ENCODE measurements around the gene PRDM16. TPM values are rescaled to one million over a fixed set of nuclear protein-coding genes. Genes with fewer than 3 reads are reported as not detected.
A peak's percentile ranks its signal among the peaks of the same experiment; 100 is the strongest.

PRDM16 gene
- polyA plus RNA-seq, 10 donors, result 0.47 to 1.5 (median 0.92) TPM

DNA sequence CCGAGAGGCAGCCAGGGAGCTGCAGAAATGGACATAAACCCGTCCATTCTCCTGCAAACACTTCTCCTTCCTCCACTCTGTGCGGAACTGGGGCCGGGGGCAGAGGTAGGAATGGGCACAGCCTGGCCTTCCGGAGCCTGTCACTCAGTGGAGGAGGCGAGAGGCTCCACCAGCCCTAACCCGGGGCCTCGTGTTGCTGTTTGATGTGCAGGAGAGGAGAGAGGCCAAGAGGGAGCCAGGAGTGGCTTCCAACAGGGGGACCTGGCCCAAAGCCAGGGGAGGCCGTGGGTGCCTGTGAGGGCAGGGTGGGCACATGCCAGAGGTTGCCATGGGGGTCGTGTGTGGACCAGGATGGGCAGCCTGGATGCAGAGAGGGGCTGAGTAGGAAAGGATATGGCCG lies 227.3 kb downstream of the PRDM16 start:
- no peak for DNase-seq

DNA sequence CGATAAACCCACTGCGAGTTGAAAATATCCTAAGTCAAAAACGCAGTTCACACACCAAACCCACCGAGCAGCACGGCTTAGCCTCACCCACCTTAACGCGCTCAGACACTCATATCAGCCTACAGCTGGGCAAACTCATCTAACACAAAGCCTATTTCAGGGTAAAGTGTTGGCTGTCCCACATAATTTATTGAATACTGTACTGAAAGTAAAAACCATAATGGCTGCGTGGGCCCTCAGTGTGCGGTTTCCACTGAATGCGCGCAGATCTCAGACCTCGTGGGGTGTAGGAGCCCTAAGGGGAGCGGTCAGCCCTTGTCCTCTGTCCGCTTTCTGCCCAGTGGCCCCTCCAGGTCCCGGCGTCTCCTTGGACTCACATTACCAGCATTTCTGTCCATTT lies 227.8 kb downstream of the PRDM16 start:
- no peak for DNase-seq

DNA sequence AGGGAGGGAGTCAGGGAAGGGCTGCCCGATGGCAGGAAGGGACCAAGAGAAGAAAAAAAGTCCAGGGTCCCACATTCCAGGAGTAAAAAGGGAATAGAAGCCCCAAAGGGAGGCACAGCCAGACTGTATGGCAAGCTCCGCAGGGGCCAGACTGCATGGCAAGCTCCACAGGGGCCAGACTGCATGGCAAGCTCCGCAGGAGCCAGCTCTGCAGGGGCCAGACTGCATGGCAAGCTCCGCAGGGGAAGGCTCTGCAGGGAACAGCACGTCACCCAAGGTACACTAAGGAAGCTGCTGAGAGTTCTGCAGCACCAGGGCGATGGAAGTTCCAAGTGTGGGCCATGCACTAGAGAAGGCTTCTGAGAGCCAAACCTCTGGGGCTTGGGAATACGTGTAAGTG lies 228.8 kb downstream of the PRDM16 start:
- DNase-seq, result no peak

DNA sequence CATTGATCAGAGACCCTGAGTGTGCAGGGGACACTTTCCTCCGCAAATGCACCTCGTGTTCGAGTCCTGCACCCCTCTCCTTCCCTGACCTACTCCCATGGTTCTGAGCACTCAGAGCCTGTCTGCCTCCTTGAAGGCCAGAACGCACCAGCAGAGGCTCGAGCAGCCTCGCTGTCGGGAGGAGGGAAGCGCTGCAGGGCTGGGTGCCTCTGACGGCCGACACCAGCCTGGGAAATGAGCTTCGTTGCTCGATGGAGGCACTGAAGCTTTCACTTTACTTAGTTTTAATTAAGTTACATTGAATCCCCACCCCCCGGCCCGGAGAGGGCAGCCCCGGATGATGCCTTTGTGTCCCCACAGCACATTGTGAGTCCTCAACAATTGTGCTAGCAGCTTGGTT lies 229.2 kb downstream of the PRDM16 start:
- DNase-seq, result no peak

DNA sequence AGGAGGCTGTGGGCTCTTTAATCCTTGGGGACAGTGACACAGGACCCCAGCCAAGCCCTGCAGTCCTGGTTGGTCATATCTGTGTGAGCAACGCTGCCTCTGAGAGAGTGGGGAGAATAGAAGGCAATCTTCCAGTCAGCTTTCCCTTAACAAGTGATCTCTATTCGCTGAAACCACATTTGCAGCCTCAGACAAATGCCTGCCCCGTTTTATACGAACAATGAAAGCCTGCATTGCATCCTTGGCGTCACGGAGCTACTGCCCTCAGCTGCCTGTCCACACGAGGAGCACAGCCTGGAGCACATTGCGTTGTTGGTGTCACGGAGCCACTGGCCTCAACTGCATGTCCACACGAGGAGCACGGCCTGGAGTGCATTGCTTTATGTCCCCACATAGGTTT lies 235.2 kb downstream of the PRDM16 start:
- DNase-seq, result no peak

DNA sequence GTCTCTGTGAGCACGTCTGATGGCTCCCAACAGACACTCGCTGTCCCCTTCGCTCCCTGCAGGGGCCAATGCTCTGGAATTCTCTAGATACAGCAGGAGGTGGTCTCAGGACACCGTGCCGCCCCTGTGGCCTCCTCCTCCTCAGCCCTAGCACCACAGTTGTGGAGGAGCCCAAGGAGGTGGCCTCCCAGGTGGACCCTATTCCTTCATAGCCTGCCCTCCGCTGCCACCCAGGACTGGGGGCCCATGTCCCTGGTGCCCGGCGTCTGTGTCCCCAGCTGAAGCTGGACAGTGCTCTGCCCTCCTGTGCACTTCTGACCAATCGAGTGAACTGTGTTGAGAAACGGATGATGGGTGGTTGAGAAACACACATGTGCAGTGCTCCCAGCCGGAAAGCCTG lies 235.7 kb downstream of the PRDM16 start:
- no peak for DNase-seq

DNA sequence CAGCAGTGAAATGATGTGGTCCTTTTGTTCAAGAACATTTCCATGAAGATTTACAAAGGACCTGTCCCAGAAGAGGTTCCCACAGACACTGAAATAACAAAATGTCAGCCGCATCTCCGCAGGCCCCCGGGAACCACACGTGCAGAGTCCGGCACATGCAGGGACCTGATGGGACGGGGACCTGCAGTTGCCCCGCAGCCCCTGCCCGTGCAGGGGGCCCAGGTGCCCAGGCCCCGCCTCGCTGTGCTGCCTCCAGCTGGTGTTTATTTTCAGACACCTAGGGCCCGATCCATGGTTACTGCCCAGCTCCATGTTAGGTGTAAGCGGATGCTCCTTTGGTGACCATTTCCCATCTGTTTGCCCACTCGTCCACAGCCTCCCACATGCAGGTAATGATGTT lies 236.2 kb downstream of the PRDM16 start:
- no peak for DNase-seq

DNA sequence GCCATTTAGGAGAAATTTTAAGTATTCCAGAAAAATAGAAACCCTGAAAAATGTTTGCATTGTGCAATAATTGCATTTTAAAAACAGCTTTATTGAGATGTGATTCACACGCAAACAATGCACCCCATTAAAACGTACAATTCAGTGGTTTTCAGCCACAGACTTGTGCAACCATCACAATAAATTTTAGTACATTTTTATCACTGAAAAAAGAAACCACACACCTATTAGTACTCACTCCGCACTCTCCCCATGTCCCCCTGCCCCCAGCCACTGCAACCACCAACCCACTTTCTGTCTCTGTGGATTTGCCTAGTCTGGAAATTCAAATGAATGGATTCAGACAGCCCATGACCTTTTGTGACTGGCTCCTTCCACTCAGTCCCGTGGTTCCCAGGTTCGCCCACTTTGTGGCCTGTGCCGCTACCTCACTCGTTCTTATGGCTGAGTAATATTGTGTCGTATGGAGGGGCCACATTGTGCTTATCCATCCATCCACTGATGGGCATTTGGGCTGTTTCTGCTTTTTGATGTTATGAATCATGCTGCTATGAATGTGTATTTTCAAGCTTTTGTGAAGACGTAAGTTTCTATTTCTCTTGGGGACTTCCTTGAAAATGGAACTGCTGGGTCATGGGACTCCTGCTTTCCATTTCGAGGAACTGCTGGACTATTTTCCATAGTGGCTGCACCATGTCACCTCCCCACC lies 237.7 kb downstream of the PRDM16 start:
- peak in 1 of 3 donors; percentile 70 for DNase-seq

DNA sequence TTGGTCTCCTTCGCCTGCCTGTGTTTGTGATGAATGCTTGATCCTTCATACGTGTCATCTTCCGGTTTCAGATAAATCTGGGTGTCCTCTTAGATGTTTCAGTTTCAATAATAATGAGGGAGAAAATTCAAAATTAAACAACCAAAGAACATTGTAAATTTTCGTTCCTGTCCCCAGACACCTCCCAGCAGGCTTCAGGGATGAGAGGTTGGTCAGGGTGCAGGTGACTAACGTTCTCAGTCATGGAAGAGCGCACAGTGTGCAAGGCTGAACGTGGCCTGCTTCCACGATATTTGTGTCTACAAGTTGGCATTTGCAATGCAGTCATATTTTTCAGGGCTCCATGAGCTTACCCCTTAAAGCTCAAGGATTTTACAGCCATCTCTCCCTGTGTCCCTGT lies 238.4 kb downstream of the PRDM16 start:
- DNase-seq, result no peak

DNA sequence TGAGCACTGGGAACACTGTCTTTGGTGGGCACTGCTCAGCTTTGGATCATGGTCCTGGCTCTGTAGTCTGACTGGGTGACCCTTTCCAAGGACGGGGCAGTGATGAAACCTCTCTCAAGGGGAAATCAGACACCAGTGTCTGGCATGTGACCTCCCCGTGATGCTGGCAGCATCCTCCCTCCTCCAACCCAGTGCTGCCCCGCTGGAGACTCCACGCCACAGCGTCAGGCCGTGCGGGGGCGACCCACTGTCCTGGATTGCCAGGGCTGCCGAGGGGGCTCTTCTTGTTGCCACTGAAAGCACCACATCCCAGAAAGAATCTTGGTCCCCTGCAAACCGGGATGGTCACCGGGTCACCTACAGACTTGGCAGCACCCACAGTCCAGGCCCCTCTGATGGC lies 239.1 kb downstream of the PRDM16 start:
- no peak for DNase-seq

DNA sequence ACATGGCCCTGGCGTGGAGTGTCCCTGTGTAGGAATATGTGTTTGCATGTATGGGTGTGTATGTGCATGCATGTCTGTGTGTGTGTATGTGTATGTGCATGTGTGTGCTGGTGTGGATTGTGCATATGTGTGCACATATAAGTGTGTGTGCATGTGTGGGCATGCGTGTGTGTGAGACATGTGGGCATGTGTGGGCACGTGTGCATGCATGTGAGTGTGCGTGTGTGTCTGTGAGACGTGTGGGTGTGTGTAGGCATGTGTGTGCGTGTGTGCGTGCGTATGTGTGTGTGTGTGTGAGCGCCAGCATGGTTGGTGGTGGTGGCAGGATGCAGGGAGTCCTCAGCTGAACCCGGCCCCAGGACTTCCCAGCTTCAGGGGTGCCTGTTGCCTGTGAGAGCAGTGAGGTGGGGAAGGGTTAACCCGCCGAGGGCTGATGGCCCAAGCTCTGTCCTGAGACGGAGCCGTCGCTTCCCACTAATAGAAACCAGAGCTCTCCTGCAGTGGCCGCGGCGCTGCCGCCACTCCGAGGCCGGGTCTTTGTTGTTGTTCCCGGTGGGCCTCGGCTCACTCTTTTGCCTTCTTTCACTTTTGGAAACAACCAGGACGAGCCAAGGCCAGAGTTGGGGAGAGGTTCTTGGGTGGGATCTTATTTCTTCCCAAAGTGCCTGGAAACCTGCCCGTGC lies 241.9 kb downstream of the PRDM16 start:
- DNase-seq, result no peak

DNA sequence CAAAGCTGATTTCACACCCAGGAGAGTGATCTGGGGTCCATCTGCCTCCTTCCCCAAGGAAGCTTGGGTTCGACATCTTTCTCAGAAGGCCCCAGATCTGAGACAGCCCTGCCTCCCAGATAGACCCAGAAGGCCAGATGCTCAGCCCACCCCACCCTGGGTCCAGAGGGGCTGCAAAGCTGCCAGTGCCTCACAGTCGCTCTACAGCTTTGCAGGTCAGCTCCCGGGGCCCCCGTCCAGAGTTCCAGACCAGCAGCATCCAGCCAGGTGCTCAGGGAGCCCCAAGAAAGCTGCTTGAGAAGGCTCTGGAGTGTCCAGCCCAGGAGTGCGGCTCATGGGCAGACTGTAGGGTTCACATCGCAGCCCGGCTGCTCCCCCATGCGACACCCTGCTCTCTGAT lies 242.7 kb downstream of the PRDM16 start:
- no peak for DNase-seq

DNA sequence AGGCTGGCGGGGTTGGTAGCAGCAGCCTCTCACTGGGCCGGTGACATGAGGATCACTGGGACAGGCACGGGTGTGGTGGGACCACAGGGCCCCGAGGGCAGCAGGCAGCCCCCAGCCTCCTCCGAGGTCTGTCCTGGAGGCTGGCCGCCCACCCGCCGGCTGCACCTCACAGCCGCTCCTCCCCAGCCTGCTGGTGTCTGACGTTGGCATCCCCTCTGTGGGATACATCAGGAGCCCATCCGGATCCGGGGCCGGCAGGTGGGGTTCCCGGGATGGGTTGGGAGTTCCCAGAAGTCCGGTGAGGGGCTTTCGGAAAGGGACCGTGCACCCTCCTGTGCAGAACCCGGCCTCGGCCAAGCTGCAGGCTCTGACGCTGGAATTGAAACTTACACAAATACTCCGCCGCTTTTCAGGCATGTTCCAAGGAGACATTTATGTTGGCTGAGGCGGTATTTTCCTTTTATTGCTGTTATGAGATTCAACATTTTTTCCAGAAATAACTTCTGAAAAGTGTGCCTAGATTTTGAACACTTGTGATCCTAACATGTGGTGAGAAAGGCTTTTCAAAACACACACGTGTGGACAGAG lies 243.4 kb downstream of the PRDM16 start:
- peak in 2 of 3 donors; percentile 64 to 84 for DNase-seq

DNA sequence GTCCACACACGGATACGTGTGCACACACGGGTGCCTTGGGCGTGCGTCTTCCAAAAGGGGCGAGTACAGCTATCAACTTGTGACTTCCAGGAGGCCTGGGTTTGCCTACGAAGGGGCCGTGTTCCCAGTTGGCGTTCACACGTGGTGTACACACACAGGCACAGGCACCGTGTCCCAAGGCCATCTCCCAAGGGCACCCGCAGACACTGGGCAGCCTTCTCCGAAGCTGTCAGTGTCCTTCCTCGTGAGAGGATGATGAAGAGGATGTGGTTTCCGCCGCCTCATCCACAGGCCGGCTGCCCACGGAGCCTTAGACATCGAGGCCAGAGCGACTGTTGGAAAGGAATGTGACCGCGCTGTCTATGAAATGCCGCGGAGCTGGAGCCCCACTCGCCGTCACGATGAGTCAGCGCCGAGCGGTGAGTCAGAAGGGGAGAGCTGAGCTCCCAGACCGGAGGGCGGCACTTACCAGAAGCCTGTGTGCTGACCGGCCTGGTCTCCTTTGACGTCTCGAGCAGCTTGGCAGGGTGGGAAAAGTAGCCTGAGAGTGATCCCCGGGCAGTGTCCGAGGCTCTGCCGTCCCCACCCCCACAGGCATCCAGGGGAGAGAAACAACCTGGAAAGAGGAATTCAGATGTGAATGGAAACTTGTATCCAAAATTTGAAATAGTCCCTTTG lies 244.0 kb downstream of the PRDM16 start:
- DNase-seq, result peak; percentile 91 to 96 (median 95)

DNA sequence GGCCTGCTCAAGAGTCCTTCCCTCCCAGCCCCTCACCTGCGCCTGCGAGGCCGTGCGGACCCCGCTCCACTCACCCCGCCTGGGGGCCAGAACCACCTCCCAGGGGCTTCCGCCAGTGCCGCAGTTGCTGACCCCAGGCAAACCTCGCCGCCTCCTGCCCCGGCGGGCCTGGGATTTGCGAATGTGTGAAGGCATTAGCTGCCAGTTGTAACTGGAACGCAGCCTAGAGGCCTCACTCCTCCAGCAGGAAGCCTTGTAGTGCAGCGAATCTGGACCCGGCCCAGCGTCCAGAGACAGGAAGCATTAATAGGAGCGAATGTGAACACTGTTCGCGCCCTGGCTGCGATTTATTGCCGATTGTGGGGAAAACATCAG lies 244.6 kb downstream of the PRDM16 start:
- DNase-seq, result peak; percentile 86 to 94 (median 91)

DNA sequence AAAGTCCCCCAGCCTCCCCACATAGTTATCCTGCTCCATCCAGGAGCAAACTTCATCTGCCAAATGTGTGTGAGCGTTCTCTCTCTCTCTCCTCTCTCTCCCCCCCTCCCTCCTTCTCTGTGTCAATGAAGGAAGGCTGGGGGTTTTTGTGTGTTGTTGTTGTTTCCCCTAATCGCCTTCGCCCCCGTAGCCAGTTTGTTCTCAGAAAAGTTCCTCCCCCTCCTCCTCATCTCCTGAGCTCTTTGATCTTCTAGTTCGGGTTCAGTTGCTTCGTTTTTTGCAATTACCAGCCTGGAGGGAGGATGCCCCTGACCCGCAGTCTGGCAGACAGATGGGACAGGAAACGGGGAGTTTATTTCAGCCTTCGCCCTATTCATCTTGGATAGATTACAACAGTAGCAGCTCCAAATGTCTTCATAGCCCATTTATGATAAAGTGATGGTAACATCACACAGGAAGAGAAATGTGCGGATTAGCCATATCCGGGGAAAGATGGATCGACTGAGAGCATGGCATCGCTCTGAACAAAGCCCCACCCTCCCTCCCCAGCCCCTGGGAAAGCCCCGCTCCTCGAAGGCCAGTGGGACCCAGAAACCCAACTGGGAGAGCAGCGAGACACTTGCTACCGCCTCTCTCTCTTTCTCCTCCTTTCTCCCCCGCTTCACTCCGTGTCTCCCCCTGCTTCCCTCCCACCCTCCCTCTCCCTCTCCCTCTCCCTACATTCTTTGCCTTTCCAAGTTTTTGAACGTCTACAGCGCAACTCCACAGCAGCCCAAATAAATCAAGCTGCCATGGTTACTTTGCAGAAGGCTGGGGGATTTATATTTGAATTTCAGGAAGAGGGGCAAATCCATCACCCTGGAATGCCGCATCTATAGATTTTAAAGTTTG lies 245.7 kb downstream of the PRDM16 start:
- DNase-seq, result peak in 2 of 3 donors; percentile 46 to 67

DNA sequence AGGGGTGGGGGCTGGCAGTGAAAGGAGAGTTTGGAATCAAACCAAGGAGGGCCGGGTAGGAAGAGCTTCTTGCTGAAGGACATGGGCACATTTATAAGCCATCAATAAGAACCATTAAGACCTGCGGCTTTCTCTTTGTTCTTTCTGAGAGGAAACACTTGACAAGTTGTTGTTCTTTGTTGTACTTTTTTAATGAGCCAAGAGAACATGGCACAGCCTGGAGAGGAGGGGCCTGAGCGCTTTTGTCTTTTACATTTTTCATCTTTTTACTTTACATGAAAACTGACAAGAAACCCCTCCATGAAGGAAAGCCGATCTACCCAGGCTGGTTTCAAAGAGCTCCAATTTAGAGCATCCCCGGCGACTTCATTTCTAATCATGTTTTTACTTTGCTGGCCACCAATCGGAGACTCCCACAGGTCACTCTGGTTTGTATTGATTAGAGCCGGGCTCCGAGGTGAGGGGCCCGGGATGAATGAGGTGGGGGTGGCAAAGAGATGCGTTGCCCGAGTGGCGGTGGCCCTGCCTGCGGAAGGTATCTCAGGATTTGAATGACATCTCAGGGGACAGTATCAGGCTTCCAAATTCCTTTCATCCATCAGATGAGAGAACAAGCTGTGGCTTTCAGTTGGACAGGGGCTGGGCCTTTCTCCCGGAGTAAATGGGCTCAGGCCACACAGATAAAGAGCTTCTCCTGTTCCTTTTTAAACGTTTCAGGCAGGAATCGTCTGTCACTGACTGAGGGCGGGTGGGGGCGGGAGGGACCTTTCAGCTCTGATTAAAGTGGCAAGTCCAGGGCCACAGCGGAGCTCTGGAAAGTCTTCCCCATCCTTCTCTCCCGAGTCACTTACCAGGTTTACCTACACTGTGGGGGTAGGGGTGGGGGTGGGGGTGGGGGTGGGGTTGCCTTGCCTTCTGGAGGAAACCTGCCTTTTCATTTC lies 246.7 kb downstream of the PRDM16 start:
- DNase-seq, result no peak

DNA sequence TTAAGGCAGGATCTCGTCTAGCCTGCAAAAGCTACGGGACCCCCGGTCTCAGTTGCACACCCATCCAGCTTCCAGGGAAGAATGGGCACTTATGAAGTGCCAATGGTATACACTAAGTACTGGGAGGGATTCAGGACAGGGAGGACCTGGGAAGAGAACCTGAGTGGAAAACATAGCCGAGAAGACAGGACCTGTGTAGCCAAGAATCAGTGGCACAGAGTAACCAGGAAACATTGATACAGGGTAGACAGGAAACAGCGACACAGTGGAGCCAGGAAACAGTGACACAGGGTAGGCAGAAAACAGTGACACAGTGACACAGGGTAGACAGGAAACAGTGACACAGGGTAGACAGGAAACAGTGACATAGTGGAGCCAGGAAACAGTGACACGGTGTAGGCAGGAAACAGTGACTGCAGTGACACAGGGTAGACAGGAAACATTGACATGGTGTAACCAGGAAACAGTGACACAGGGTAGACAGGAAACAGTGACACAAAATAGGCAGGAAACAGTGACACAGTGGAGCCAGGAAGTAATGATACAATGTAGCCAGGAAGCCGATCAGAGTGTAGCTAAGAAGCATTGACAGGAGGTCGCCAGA lies 247.4 kb downstream of the PRDM16 start:
- DNase-seq, result no peak

DNA sequence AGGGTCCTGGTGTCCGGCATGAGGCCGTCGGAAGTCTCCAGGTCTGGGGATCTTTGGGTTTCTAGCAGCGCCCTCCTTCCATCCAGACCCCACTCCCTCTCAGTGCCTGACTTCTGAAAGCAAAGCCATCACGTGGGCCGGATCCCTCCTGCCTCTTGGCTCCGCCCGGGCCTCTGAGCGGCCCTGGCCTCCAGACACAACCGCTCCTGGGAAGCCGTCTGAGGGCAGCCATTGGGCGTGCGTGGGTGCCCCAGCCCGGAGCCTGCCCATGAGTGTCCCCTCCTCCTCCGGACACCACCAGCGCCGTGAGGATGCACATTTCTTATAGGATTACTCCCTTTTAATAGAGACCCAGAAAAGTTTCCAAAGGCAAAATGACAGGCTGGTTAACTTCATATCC lies 248.5 kb downstream of the PRDM16 start:
- no peak for DNase-seq

DNA sequence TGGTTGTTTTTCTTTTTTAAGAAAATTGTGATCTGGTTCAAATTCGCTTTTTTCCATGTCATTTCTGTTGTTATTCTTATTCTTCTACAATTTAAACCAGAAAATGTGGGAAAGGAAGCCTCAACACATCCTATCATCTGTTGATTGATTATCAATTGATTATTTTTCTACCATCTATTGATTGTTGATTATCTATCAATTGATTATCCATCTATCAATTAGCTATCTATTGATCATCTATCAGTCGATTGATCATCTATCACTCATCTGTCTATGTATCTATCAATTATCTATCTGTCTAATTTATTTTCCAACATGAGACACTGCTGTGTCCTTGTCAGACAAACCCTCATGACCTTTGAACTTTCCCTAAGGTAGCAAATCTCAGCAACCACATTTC lies 249.3 kb downstream of the PRDM16 start:
- no peak for DNase-seq
